HG02571 (cell line): Measurements from ENCODE around the gene HNRNPLL.
"Not testable (repeated sequence)": the region's sequence is repeated elsewhere in the genome, so short reads cannot be mapped to it uniquely, and the experiment has no call there.

Source experiments
- ATAC-seq: cut with Tn5 transposase; IDR thresholded peaks from one replicate; pipeline ENCODE4 v1.9.1; 2021; ENCODE audit warnings: mild to moderate bottlenecking, moderate library complexity; ENCODE audit not compliant: unreplicated experiment

HNRNPLL gene

GRCh38 chr2:38557217-38557616, 45.5 kb downstream of the HNRNPLL start:
- ATAC-seq: no peak

DNA sequence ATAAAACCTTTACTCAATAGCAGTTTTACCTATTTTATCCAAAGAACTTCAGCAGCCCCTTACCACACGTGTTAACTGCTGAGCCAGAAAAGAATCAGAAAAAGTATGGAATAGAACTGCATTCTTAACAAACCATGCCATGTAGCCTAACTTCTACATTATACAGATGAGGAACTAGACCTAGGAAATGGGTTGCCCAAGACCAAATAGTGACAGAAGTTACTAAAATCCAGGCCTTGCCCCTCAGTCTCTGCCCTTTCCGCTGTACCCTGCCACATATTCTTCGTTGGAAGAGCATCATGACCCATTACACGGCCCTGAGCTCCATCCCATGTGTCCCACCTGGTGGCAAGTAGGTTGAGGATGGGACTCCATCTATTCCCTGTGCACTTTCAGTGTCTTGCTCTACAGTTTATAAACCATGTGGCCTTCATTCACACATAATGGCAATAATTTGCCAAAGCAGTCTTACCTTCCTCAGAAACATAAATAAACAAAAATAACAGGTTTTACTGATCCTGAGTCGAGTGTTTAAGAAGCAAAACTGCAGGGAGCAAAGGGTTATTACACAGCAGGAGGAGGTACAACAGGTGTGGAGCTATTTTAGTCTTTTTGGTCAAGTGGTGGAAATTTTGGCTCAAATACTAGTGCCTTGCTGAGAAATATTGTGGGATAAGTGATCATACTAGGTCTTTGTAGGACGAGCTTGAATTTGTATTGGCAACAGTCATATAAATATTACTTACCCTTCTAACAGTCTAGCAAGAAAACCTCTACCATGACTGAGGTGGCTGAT, 46.5 kb downstream of the HNRNPLL start:
- ATAC-seq: no peak

GRCh38 chr2:38554973-38555595, 47.6 kb downstream of the HNRNPLL start:
- ATAC-seq: no peak

DNA sequence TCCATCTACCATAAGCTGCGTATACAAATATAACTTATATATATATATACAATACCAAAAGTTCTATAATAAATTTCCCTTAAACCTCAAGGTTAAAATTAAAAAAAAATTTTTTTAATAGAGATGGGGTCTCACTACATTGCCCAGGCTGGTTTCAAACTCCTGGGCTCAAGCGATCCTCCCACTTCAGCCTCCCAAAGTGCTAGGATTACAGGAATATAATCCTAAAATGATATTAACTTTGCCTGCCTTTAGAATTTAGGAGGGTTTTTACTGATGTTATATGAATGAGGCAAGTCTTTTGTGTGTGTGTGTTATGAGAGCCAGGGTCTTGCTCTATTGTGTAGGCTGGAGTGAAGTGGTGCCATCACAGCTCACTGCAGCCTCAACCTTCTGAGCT, 49.2 kb downstream of the HNRNPLL start:
- no peak for ATAC-seq

DNA sequence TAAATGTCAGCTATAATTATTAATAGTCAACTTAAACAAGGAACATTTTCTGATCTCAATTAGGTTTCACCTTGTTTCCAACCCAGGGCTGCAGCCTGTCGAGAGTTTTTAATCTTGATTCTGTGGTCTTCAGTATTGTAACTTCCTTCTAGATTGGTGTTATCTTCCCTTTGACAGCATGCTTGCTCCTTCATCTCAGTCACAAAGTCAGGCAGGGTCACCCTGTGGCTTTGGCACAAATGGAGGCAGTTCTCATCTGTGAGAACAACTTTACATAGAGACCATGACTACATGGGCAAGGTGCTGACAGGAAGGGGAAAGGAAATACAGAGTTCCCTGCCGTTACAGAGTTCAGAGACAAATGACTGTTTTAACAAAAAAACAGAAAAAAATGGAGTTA, 50.5 kb downstream of the HNRNPLL start:
- ATAC-seq: no peak

DNA sequence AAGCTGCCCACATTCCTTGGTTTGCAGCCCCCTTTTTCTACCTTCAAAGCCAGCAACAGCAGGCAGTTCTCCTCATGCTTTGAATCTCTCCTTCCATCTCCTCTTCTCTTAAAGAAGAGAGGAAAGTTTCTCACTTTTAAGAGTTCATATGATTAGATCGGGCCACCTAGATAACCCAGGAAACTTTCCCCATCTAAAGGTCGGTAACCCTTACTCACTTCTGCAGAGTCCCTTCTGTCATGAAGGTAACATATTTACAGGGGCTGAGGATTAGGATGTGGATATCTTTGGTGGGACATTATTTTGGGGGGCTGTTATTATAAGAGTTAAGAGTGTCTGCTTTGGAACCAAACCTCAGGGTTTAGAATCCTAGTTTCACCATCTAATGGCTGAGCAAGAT, 51.0 kb downstream of the HNRNPLL start:
- no peak for ATAC-seq

DNA sequence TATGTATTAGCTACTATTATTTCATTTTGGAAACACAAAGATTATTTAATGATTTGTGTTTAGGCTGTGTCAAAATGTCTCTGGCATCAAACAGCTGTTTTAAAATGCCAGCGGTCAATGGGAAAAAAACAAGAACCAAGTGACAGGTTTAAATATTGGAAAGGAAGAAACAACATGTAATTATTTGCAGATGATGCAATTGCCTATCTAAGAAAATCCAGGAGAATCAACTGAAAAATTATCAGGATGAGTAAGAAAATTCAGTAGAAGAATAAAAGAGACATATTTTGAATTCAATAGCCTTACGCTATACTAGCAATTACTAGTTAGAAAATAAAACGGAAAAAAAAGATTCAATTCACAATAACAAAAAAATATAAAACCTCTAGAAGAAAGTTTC, 51.6 kb downstream of the HNRNPLL start:
- ATAC-seq: no peak

- no peak for ATAC-seq
Observed at GRCh38 chr2:38549851-38550250, 52.9 kb downstream of the HNRNPLL start.

GRCh38 chr2:38549071-38549704, 53.5 kb downstream of the HNRNPLL start:
- ATAC-seq: no peak

DNA sequence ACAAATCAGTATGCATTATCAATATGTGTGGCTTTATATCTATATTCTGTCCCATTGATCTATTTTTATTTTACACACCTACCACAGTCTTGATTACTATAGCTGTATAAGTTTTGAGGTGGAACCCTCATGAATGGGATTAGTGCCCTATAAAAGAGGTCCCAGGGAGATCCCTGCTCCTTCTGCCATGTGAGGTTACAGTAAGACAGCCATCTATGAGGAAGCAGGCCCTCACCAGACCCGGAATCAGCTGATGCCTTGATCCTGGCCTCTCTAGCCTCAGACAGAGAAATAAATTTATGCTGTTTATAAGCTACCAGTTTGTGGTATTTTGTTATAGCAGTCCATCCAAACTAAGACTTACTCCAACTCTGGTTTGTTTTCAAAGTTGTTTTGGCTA, 54.9 kb downstream of the HNRNPLL start:
- no peak for ATAC-seq

DNA sequence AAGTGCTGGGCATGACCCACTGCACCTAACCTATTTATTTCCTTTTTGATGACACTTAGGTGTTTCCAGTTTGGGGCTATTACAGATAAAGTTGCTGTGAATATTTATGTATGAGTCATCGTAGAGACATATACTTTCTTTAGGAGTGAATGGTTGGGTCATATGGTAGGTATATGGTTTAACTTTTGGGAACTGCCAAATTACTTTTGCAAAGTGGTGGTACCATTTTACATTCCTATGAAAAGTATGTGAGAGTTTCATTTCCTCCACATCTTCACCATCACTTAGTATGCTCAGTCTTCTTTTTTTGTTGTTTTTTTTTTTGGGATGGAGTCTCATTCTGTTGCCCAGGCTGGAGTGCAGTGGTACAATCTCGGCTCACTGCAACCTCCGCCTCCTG, 56.1 kb downstream of the HNRNPLL start:
- ATAC-seq: no peak

DNA sequence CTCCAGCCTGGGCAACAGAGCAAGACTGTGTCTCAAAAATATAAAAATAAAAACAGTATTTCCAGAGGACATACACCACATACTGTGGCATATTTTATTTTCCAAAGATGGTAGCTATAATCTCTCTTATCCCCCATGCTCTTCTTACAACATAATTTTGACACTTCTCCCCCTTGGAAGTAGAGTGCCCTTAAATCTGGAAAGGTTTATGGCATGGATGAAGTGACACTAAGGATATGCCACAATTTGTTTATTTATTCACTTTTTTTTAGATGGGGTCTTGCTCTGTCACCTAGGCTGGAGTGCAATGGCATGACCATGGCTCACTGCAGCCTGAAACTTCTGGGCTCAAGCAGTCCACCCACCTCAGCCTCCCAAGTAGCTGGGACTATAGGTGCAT, 56.7 kb downstream of the HNRNPLL start:
- ATAC-seq: no peak

DNA sequence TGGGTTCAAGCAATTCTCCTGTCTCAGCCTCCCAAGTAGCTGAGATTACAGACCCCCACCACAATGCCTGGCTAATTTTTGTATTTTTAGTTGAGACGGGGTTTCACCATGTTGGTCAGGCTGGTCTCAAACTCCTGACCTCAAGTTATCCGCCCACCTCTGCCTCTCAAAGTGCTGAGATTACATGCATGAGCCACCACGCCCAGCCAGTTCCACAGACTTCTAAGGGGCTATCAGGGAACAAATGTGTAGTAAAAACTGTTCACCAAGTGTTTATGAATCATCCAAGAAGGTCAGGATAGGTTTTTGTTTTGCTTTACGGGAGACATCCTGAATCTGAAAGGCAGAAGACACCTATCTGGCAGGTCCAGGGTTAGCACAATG, 60.5 kb downstream of the HNRNPLL start:
- not testable (repeated sequence) for ATAC-seq

- no peak for ATAC-seq
Observed at GRCh38 chr2:38540580-38541286, 62.0 kb downstream of the HNRNPLL start.

DNA sequence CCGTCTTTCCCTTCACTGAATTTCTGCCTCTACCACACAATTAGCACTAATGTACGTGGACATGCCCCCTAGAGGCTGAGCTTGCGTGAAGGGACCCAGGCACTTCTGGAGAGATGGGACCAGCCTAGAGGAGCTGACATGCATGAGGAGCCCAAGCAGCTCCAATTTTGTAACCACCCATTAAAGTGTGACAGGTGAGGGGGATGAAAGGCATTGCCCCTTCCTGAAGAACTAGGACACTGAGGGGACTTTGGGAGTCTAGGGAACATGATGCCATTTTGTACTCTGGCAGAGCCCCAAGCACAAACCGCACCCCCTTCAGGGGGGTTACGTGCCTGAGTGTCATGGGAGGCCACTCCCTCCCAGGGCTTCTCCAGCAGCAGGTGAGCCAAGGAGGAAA, 63.6 kb downstream of the HNRNPLL start:
- ATAC-seq: no peak

- no peak for ATAC-seq
Observed at GRCh38 chr2:38537937-38538525, 64.7 kb downstream of the HNRNPLL start.

GRCh38 chr2:38537296-38537695, 65.4 kb downstream of the HNRNPLL start:
- not testable (repeated sequence) for ATAC-seq

DNA sequence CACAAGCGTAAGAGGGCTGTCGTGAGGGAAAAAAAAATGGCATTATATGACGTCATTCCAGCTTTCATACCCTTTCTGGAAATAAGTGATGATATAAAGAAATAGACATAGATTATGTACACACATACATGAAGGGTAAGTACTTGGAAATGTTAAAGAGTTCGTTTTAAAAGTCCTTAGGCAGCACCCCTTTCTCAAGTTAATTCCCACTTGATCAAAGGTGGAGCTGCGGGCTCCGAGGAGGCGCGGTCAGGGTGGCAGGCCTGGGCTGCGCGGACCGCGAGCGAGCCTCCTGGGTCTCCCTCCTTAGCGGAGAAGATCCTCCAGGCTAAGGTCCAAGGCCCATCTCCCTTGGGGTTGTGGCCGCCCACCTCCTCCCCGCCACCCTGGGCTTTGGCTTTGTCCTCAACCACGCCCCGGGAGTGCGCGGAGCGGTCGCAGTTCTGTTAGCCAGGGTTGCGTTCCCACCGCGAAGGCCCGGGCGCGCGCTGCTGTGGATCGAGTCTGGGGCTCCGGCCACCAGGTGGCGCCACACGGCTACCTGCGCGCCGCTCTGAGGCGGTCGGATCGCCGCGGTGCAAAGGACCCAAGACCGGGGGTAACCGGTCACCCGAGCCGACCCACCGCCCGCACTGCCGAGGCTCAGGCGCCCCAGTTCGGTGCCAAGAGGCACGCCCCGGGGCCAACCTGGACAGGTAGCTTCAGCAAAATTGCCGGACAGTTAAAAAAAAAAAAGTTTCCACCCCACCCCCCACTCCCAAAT, 66.8 kb downstream of the HNRNPLL start:
- ATAC-seq: peak; percentile 50

DNA sequence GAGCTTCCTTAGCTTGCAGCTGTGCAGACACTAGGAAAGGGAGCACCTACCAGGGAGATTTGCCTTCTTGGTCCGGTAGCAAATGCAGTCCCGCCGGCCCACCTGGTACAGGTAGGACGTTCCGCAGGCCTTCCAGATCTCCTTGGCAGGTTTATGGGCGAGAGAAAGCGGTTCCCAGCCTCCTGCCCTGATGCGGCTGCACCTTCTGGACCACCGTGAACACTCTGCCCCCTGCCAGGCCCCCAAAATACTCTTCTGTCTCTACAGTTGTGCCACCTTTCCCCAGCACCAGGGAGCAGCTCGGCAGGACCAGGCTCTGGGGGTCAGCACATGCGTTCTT, 67.4 kb downstream of the HNRNPLL start:
- no peak for ATAC-seq

DNA sequence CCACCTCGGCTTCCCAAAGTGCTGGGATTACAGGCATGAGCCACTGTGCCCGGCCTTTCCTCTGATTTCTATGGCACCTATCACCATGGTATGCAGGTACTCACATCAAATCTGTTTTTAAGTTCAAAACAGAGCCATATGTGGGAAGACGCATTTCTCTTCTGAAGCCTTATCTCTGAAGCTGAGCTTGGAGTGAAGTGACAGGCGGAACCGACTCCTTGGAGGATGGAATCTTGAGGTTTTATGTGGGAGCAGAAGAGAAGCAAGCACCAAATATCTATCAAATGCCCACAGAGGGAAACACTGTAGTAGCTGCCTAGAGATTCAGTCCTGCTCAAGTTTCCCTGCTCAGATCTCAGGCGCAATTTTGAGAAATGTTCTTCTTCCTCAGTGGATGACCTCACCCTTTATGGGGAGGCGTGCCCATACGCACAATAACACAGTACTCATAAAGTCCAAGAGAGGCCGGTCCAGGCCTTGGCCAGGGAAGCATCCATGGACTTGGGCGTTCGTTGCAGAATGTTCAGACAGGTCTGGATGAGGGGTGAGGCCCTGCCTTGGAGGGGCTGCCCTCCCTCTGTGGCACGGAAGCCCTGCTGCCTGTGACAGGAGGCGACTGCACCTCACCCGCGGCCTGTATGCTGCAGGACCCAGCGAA, 67.9 kb downstream of the HNRNPLL start:
- no peak for ATAC-seq
